Astrocyte (in vitro differentiated cells and primary cell): ENCODE data around the gene RPUSD3. TPM values are rescaled to one million over a fixed set of nuclear protein-coding genes. Genes with fewer than 3 reads are reported as not detected.

Experiments
- DNase-seq: peaks from one replicate; pipeline ENCODE4 v3.0.0-alpha.2; 2010; ENCODE audit warnings: low read depth
- FAIRE-seq: peaks from 2 replicates; lab custom pipeline; 2011; peaks lifted over from hg19 to GRCh38; lab: Jason Lieb, UNC
- H2AFZ ChIP-seq: 2 replicates; pipeline ENCODE4 v1.6.0; 2012; ENCODE audit warnings: low read depth, low read length, inconsistent platforms
- H3K27ac ChIP-seq: 2 replicates; pipeline ENCODE4 v1.5.1; 2011; ENCODE audit warnings: low read depth, low read length, inconsistent platforms
- H3K27me3 ChIP-seq: 2 replicates; pipeline ENCODE4 v1.6.0; 2011; ENCODE audit warnings: low read length, inconsistent platforms; ENCODE audit not compliant: insufficient read depth
- H3K36me3 ChIP-seq: 2 replicates; pipeline ENCODE4 v1.5.1; 2011; ENCODE audit warnings: low read length, inconsistent platforms; ENCODE audit not compliant: insufficient read depth
- H3K4me1 ChIP-seq: 2 replicates; pipeline ENCODE4 v1.5.1; 2011; ENCODE audit warnings: low read length, inconsistent platforms; ENCODE audit not compliant: insufficient read depth
- H3K4me2 ChIP-seq: 2 replicates; pipeline ENCODE4 v1.6.0; 2012; ENCODE audit warnings: low read length, inconsistent platforms
- H3K4me3 ChIP-seq: 2 replicates; pipeline ENCODE4 v1.5.1; 2011; ENCODE audit warnings: low read depth, mild to moderate bottlenecking, low read length, inconsistent platforms; ENCODE audit not compliant: insufficient read depth
- H3K79me2 ChIP-seq: 2 replicates; pipeline ENCODE4 v1.6.0; 2012; ENCODE audit warnings: mild to moderate bottlenecking, low read length, inconsistent platforms; ENCODE audit not compliant: insufficient read depth
- H3K9ac ChIP-seq: 2 replicates; pipeline ENCODE4 v1.6.0; 2012; ENCODE audit warnings: mild to moderate bottlenecking, low read length, inconsistent platforms
- H3K9me3 ChIP-seq: 2 replicates; pipeline ENCODE4 v1.5.1; 2012; ENCODE audit warnings: low read depth, mild to moderate bottlenecking, low read length, inconsistent platforms; ENCODE audit not compliant: insufficient read depth
- H4K20me1 ChIP-seq: 2 replicates; pipeline ENCODE4 v1.6.0; 2012; ENCODE audit warnings: low read length, inconsistent platforms; ENCODE audit not compliant: insufficient read depth
- H3K27ac Mint-ChIP-seq: one replicate; pipeline ENCODE4 v1.8.0; 2021; ENCODE audit warnings: mild to moderate bottlenecking, mixed read lengths; ENCODE audit not compliant: unreplicated experiment
- H3K27me3 Mint-ChIP-seq: one replicate; pipeline ENCODE4 v1.8.0; 2021; ENCODE audit warnings: low read depth, mixed read lengths; ENCODE audit not compliant: unreplicated experiment
- H3K36me3 Mint-ChIP-seq: one replicate; pipeline ENCODE4 v1.8.0; 2021; ENCODE audit warnings: low read depth, mixed read lengths; ENCODE audit not compliant: unreplicated experiment
- H3K4me1 Mint-ChIP-seq: one replicate; pipeline ENCODE4 v1.8.0; 2021; ENCODE audit warnings: low read depth, mixed read lengths; ENCODE audit not compliant: unreplicated experiment
- H3K4me3 Mint-ChIP-seq: one replicate; pipeline ENCODE4 v1.8.0; 2021; ENCODE audit warnings: mild to moderate bottlenecking, moderate library complexity, mixed read lengths; ENCODE audit not compliant: unreplicated experiment
- H3K9me3 Mint-ChIP-seq: one replicate; pipeline ENCODE4 v1.8.0; 2021; ENCODE audit warnings: mild to moderate bottlenecking, mixed read lengths; ENCODE audit not compliant: unreplicated experiment
- CTCF ChIP-seq: IDR thresholded peaks from 2 replicates; pipeline ENCODE4 v1.5.1; 2011; ENCODE audit warnings: low read depth, mild to moderate bottlenecking, inconsistent platforms, low read length, moderate library complexity; ENCODE audit not compliant: insufficient read depth
- EZH2 ChIP-seq: IDR thresholded peaks from 2 replicates; pipeline ENCODE4 v1.6.1; 2012; ENCODE audit warnings: mild to moderate bottlenecking, low read length, inconsistent platforms; ENCODE audit not compliant: insufficient read depth
- total RNA-seq: library from RNA; stranded (reverse); gene quantifications from 2 replicates; pipeline ENCODE4 v1.2.1, GENCODE V29; 2021

The RPUSD3 gene
- total RNA-seq, 1 donor from 2014 or later = 35.4 TPM

GRCh38 chr3:9846931-9847488 lies 3.2 kb upstream of the RPUSD3 start:
- Histone ChIP-seq H3K4me3 (no peak overlapping the region), H3K79me2 (peaks cover 4% of the 10 kb centered on the region), H3K27ac (no peak overlapping the region), H4K20me1 (peaks cover 5% of the 10 kb centered on the region), H3K4me2 (no peak overlapping the region), H3K9me3 (no peaks in the 10 kb centered on the region), H3K9ac (no peak overlapping the region), H3K4me1 (peaks cover 7% of the 10 kb centered on the region), H2AFZ (no peak overlapping the region), H3K27me3 (peaks cover 8% of the 10 kb centered on the region), H3K36me3 (no peaks in the 10 kb centered on the region)
- Mint-ChIP-seq H3K9me3 (no peaks in the 10 kb centered on the region), H3K4me3 (no peak overlapping the region), H3K36me3 (no peaks in the 10 kb centered on the region), H3K4me1 (no peaks in the 10 kb centered on the region), H3K27me3 (peaks cover 8% of the 10 kb centered on the region), H3K27ac (no peak overlapping the region)
- TF ChIP-seq EZH2 (no peak), CTCF (no peak)
- FAIRE-seq (no peak), DNase-seq (no peak)

GRCh38 chr3:9846231-9846630 lies 2.4 kb upstream of the RPUSD3 start:
- H3K36me3 Mint-ChIP-seq = peaks cover 2% of the 10 kb centered on the region

More at GRCh38 chr3:9846231-9846630, 2.4 kb upstream of the RPUSD3 start:
- Histone ChIP-seq H2AFZ (no peak overlapping the region), H3K4me3 (no peak overlapping the region), H3K27me3 (no peaks in the 10 kb centered on the region), H3K4me2 (no peak overlapping the region), H3K9me3 (no peaks in the 10 kb centered on the region), H3K79me2 (peaks cover 4% of the 10 kb centered on the region), H4K20me1 (peaks cover 9% of the 10 kb centered on the region), H3K27ac (no peak overlapping the region), H3K36me3 (peaks cover 7% of the 10 kb centered on the region), H3K9ac (no peak overlapping the region), H3K4me1 (peaks cover 7% of the 10 kb centered on the region)
- H3K27ac Mint-ChIP-seq = no peak overlapping the region
- FAIRE-seq (no peak), DNase-seq (no peak)
- H3K27me3 Mint-ChIP-seq = peaks cover 3% of the 10 kb centered on the region
- H3K4me1 Mint-ChIP-seq = no peaks in the 10 kb centered on the region
- TF ChIP-seq CTCF (no peak), EZH2 (no peak)
- no peaks in the 10 kb centered on the region for H3K9me3 Mint-ChIP-seq
- H3K4me3 Mint-ChIP-seq = no peak overlapping the region
